HL-60/S4 (cell line): Measurements from ENCODE around the gene ATPAF1.
"Not testable (repeated sequence)": the region's sequence is repeated elsewhere in the genome, so short reads cannot be mapped to it uniquely, and the experiment has no call there.

Experiments used
- in situ Hi-C: fragments of 300-500 bp; cut with MboI; formaldehyde crosslinking; loops from 2 replicates; pipeline ENCODE4 v1.14.3; 2022; ENCODE audit warnings: low sequenced_read_pairs

The ATPAF1 gene, protein sequence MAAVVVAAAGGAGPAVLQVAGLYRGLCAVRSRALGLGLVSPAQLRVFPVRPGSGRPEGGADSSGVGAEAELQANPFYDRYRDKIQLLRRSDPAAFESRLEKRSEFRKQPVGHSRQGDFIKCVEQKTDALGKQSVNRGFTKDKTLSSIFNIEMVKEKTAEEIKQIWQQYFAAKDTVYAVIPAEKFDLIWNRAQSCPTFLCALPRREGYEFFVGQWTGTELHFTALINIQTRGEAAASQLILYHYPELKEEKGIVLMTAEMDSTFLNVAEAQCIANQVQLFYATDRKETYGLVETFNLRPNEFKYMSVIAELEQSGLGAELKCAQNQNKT

DNA sequence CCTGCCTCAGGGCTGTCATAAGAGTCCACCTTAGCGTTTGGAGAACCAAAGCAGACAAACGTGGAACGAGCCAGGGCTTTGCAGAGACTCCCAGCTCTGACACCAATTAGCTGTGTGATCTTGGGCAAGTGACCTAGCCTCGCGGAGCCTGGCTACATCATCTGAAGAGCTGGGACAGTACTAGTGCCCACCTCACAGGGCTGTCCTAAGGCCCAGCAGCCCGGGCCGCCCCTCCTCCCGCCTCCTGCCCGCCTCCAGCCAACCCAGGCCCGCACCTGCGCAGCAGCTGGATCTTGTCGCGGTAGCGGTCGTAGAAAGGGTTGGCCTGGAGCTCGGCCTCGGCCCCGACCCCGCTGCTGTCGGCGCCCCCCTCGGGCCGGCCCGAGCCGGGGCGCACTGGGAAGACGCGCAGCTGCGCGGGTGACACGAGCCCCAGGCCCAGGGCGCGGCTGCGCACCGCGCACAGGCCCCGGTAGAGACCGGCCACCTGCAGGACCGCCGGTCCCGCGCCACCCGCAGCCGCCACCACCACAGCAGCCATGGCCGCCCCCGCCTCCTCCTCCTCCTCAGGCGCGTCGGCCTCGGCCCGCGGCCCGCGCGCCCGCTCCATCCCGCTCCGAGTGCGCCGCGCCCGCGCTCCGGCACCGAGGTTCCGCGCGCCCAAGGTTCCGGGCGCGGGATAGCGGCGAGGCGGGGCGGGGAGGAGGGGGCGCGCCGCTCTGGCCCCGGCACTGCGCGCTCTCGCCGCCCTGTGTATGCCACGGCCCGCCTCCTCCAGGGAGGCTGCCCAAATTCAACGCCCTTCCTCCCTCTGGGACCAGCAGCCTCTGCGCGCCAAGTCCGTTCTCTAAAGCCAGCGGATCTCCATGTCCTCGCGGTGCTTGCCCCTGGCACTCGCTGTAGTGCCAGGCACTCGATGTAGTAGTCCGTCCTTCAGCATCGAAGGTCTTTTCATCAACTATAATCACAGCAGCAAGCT is at the start of gene ATPAF1:
TSS of gene ATPAF1 (minus strand) at position 583 of the 979 bp plus-strand sequence. CDS start at position 541, 42 bp downstream.
- in situ Hi-C loops = no loop called here

DNA sequence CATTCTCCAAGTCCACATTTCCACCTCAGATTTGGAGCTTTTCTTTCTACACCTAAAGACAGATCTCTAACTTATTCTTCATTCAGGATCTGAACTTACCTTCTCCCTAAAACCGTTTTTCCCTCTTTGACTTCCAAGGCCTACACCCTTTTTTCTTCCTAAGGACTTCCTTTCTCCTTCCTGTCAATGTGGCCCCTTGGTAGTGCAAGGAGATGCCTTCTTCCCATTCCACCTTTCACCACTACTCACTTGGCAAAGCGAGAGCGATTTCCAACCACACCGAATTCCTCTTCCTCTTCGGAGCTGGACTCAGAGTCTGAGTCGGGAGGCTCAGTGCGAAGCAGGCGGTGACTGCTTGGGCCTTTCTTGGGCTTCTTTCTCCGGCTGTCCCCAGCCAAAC is 49.5 kb upstream of the ATPAF1 start:
- in situ Hi-C loops = no loop called here

DNA sequence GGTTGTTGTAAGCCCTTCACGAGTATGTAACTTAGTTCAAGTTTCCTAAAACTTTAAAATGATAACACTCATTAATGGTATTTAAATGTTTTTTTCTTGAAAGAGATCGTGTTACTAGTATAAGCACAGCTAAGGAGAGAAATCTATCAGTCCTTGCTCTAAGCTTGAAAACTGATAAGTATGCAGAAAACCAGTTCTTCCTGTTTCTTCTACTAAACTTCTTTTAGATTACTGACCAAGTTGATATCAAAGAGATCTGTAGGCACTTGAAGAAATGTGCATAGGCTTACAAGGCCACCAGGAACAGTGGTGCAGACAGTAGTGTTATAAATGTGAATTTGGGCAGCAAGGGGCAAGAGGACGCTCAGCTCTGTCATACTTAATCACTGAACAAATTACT is 46.8 kb upstream of the ATPAF1 start:
- in situ Hi-C loops = no loop called here

DNA sequence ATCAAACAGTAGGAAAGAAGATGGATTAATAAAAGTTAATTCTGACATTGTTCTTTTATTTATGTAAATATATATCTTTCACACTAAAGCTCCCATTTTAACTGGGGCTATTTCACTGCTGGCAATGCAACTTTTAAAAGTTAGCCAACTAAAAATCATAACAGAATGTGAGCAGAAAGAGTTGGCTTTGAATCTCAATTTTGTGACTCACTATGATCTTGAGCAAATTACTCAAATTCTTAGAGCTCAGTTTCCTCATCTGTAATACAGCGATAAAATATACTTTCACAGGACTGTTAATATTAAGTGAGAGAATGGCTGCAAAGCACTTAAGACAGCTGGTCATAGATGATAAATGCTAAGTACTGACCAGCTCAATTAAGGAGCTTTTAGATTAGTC is 40.0 kb upstream of the ATPAF1 start:
- in situ Hi-C loops = no loop called here

DNA sequence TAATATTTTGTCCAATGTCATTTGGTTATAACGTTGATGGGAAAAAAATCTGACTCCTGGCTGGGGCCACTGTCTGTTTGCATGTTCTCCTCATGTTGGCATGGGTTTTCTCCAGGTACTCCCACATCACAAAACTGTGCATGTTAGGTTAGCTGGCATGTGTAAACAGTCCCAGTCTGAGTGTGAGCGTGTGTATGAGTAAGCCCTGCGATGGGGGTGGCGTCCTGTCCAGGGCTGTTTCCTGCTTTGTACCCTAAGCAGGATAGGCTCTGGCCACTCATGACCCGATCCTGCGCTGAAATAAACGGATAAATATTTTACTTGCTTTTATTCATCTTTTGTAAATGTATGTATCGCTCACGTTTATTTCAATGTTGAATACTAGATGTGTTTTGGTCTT is 37.2 kb upstream of the ATPAF1 start:
- in situ Hi-C loops = no loop called here

DNA sequence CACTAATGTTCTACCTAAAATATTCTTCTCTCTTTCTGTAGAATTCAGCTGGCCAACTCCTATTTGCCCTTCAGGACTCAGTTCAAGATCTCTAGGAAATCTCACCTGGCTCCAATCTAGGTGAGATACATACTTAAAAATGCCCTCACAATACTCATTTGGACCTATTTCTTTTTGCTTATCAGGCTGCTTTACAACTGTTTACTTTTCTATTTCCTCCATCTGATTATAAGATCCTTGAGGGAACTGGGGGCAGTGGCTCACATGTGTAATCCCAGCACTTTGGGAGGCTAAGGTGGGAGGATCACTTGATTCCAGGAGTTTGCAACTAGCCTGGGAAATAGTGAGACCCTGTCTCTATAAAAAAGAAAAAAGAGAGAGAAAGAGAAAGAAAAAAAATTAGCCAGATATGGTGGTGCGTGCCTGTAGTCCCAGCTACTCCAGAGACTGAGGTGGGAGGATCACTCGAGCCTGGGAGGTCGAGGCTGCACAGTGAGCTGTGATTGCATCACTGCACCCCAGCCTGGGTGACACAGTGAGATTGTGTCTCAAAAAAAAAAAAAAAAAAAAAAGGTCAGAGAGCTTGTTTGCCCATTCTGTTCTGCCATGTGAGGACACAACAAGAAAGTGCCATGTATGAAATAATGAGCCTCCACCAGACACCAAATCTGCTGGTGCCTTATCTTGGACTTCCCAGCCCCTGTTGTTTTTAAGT is 35.9 kb upstream of the ATPAF1 start:
- in situ Hi-C loops = no loop called here

DNA sequence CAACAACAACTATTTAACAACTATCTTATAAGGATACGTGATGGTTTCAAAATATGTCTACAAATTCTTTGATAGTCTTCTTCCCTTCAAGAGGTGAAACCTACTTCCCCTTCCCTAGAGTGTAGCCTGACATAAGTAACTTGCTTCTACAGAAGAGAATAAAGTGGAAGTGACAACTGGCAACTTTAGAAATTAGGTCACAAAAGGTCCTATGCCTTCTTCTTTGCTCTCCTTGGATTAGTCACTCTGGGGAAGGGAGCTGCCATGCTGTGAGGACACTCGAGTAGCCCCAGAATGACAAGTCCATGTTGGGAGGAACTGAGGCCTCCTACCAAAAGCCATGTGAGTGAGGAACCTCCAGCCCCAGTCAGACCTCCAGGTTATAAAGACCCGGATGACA is 31.5 kb upstream of the ATPAF1 start:
- in situ Hi-C loops = no loop called here

DNA sequence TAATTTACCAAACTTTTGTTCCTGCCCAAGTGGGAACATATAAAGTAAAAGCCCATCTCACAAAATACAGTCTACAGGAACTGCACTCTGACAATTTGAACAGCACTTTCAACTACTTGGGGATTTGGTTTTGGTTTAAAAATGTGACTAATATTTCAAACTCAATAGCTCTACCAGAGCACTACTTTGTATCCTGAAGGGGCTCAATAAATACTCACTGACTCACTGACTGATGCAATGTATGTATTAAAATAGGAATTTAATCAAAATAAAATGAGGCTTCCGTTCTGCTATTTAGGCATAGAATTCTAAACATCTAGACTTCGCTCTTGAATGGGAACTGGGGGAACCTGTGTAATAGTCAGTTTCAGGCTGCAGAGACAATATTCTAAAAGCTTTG is 28.9 kb upstream of the ATPAF1 start:
- in situ Hi-C loops = no loop called here

DNA sequence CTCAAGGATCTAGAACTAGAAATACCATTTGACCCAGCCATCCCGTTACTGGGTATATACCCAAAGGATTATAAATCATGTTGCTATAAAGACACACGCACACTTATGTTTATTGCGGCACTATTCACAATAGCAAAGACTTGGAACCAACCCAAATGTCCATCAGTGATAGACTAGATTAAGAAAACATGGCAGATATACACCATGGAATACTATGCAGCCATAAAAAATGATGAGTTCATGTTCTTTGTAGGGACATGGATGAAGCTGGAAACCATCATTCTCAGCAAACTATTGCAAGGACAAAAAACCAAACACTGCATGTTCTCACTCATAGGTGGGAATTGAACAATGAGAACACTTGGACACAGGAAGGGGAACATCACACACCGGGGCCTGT is 26.5 kb upstream of the ATPAF1 start:
- in situ Hi-C loops = not testable (repeated sequence)

DNA sequence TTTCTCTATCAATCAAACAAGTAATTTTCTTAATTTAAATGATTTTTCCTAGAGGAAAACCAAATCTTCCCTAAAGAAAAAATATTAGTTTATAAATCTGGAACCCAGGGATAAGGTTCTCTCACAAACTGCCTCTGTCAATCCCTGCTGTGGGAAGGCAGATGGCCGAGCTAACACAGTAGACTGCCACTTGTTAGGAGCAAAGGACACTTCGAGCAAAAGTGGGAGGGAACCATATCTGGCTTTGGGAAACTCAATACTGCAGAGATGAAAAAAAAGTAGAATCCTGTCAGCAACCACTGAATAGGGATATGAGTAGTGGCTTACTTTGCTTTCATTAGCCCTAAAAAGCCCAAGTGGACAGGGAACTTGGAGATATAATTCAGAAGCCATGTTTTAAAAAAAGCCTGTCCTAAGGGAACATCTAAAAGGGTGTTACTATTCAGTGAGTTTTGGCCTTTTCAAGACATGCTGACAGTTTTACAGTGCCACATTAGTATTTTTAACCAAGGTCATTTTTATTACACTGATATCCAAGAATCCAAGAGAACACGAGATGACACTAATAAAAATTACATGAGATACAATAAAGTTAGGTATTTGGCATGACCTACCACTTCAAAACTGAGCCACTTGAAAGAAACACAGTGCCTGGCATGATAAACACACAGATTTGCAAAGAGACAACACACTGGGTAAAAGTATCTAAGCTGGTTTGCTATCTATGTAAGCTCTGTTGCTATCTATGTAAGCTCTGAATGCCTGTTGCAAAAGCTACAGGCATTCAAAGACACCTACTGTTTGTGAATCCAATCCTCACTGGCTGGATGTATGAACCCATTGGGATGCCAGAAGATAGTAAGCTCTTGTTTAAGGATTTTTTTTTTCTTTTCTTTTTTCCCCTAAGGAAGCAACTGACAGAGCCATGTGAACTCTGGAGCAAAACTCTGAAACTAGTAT is 24.9 kb upstream of the ATPAF1 start:
- in situ Hi-C loops = no loop called here

DNA sequence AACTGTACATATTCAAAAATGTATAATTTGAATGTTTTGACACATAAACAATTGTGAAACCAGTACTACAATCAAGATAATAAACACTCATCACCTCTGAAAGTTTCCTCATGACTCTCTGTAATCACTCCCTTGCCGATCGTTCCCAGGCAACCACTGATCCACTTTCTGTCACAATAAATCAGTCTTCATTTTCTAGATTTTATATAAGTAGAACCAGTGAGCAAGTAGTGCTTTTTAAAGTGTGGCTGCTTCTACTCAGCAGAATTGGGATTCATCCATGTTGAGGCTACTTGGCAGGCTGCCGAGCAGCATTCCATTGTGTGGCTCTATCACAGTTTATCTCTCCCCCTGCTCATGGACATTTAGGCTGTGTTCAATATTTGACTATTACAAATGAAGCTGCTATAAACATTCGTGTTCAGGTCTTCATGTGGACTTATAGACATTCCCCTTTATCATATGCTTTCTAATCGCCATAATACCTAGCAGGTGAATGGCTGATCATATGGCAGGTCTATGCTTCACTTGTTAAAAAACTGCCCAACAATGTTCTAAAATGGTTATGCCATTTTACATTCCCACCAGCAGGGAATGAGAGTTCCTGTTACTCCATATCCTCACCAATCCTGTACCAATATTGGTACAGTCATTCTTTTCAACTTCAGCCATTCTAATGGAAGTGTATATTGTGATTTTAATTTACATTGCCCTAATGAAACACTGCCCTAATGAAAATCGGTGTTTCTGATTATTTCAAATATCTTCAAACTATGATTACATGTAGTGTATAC is 24.0 kb upstream of the ATPAF1 start:
- in situ Hi-C loops = no loop called here

DNA sequence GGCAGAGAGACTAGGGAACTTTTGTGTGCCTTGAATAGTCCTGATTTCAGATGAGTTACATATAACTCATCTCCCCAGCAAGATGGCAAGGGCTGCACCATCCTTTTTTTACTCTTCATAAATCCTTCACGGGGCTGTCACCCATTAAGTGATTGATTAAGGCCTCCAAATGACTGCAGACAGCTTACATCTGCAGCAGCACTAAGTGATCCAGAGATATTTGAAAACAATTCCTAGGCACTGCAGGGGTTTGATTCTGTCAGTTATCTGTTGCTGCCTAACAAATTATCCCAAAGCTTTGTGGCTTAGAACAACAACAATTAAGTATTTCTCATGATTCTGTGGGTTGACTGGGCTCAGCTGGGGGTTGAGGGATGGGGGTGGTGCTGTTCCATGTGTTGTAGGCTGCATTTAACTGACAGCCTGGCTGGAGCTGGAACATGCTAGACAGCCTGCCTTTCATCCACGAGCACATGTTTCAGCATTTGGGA is 22.8 kb upstream of the ATPAF1 start:
- in situ Hi-C loops = no loop called here

DNA sequence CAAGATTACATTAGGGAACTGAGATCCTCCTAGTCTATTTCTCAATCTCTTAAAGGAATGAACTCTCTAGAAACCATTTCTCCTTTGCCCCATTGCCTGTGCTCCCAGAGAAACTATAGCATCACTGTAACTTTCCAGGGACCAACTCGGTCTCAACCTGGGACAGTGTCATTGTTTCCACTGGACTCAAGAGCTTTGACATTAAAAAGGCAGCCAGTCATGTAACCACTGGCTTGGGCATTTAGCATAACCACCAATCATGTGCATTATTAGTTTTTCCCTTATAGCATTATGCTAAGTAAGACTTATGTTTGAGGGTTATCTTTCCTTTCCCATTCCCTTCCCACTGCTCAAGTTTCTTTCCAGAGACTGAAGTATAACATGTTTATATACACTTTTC is 21.7 kb upstream of the ATPAF1 start:
- in situ Hi-C loops = no loop called here

DNA sequence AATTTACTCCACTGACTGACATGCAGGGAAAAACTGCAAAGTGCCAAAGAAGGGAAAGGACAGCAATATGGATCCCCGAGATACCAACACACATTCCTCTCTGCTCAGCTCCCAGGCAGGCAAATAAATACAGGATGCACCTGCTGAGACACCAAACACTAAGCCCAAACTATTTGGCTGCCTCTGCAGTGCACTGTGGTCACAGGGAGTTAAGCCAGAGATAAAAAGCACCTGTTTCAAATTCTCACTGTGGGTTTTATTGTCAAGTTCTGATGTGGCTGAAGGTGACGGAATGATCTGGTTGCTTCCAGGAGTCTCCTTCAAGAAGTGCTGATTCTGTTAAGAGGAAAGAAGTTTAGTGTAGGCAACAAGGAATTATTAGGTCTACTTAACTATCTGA is 21.2 kb upstream of the ATPAF1 start:
- in situ Hi-C loops = no loop called here

DNA sequence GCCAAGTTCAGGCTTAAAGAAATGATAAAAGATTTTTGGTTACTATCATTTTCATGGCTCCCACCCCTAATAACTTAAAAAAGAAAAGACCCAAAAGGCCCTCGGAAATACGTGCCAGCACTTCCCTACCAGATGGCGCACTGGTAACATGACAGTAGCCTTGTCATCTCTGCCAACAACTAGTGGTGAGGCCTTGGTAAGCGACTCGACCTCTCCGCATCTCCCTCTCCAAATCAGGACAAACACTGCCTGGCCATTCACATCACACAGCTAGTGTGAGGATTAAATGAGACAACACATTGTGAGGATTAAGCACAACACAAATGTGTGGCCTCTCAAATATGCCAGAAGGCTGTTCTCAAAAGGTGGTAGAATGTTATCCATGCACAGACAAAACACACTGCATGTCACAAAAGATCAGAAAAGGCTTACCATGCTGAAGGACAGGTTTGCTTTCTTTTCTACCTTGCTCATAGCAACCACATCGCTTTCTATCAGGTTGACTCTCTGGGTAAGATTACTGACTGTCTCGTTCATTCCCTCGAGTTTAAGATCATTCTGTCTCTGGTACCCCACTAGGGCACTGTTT is 19.9 kb upstream of the ATPAF1 start:
- in situ Hi-C loops = no loop called here

DNA sequence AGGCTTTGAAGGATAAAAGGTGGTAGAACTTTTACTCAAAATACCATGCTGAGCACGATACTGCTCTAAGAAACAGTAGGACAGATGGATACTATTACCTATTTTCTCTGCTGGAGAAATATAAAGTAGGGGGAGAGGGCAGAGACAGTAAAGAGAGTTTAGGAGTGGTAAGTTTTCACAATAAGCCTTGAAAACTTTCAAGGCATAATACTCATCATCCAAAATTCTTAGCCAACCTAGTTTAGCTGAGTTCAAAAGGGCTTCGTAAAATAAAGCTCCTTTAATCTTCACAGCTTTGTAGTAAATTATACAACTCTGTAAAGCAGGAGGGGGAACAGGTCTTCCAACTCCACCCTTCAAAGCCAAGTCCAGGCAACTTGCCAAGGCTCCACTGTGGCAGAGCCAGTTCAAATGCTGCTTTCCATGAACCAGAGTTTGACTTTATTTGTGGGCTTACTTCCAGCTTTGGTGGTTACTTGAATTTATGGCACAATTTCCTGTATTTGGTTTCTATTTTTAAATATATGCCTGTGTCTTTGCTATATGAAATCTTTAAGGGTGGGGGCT is 19.0 kb upstream of the ATPAF1 start:
- in situ Hi-C loops = no loop called here

DNA sequence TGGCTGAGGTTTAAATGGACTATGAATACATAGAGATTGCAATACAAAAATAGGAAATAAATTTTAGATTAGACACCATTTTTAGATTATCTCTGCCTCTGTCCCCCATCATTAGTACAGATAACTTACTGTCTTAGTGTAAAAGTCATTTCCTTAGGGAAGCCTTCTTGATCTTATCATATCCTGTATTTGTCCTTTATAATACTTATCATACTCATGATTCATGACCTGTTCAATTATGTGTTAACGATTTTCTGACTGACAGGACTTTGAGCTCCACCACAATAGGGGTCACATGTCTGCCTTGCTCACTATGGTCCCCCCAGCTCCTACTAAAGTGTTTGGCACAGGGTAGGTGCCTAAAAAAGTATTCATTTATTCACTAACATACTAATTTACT is 18.1 kb upstream of the ATPAF1 start:
- in situ Hi-C loops = no loop called here

DNA sequence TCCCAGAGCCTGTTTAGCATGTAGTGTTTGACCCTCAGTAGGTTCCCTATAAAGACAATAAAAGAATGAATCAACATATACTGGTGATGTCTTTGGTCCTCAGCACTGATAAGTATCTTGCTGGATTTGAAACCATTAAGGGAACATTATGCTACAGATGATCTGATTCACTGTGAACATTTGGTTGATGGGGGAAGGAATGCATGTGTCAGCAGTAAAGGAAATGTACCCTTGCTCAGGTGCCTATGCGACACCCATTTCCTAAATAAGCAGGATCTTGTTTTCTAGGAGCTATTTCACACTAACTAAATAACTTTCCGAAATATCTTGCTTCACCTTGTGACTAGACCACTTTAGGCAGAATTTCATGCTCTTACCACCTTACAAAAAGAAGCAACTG is 16.5 kb upstream of the ATPAF1 start:
- in situ Hi-C loops = no loop called here

DNA sequence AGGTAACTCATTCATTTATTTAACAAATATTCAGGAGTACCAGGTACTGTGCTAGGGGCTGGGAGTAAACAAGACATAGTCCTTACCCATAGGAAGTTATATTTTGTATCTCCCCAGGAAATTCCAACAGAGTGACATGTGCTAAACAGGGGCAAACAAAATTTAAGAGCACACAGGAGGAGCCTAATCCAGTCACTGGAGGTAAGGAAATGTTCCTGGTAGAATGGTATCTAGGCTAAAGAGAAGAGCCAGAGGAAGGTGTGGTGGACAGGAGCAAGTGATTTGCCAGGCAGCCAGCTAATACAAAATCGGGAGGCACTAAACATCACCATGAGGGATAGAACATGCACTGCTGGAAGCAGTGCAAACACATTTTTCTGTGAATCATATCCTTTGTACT is 13.9 kb upstream of the ATPAF1 start:
- in situ Hi-C loops = no loop called here
